Measurements from ENCODE around the gene ZFP91. TPM values are rescaled to one million over a fixed set of nuclear protein-coding genes. Genes with fewer than 3 reads are reported as not detected.

The ZFP91 gene
- total RNA-seq, 4 donors from 2014 or later = 45.0 to 47.7 (median 47.2) TPM

- Histone ChIP-seq H3K27ac (no peak overlapping the region), H3K4me1 (peaks cover 0 to 63% (median 17%) of the 10 kb centered on the region in 4 donors), H3K4me3 (no peak overlapping the region), H3K27me3 (no peaks in the 10 kb centered on the region), H3K9me3 (no peaks in the 10 kb centered on the region), H3K36me3 (peaks cover 0 to 3% (median 0%) of the 10 kb centered on the region in 3 donors)
- no peak for DNase-seq (ENCODE audit: low spot score in 2 of 2)
- TF ChIP-seq EP300 (IDR thresholded peaks at IDR 0.05) (no peak), CTCF (IDR thresholded peaks at IDR 0.05) (no peak), POLR2A (IDR thresholded peaks at IDR 0.05) (no peak)
- 86 to 88% methylated on average over 2 of the region's 2 CpGs for WGBS, 2 donors
These were observed 8.1 kb downstream of the ZFP91 start for GRCh38 chr11:58586998-58587397.

GRCh38 chr11:58591659-58592058, 12.8 kb downstream of the ZFP91 start:
- Histone ChIP-seq H3K4me1 (peaks cover 0 to 47% (median 7%) of the 10 kb centered on the region in 4 donors), H3K27ac (no peak overlapping the region), H3K27me3 (no peaks in the 10 kb centered on the region), H3K9me3 (no peaks in the 10 kb centered on the region), H3K36me3 (peaks cover 0 to 3% (median 0%) of the 10 kb centered on the region in 3 donors), H3K4me3 (no peak overlapping the region)
- no peak for TF ChIP-seq CTCF (IDR thresholded peaks at IDR 0.05)
- 98% methylated on average over 3 of the region's 3 CpGs for WGBS, 2 donors
- no peak for DNase-seq (ENCODE audit: low spot score in 2 of 2)

GRCh38 chr11:58592760-58593472, 14.1 kb downstream of the ZFP91 start:
- peaks cover 0 to 35% (median 7%) of the 10 kb centered on the region in 4 donors for H3K4me1 ChIP-seq

GRCh38 chr11:58594826-58595225, 16.0 kb downstream of the ZFP91 start:
- Histone ChIP-seq H3K4me1 (peaks cover 0 to 25% (median 7%) of the 10 kb centered on the region in 4 donors), H3K4me3 (no peak overlapping the region), H3K27ac (no peak overlapping the region), H3K36me3 (peaks cover 0 to 3% (median 0%) of the 10 kb centered on the region in 3 donors), H3K27me3 (no peaks in the 10 kb centered on the region), H3K9me3 (no peaks in the 10 kb centered on the region)
- DNase-seq (ENCODE audit: low spot score in 2 of 2) = no peak
- TF ChIP-seq CTCF (IDR thresholded peaks at IDR 0.05) (no peak), POLR2A (IDR thresholded peaks at IDR 0.05) (no peak), EP300 (IDR thresholded peaks at IDR 0.05) (no peak)
- WGBS, 2 donors = 88% methylated on average over 4 of the region's 4 CpGs

More at GRCh38 chr11:58592760-58593472, 14.1 kb downstream of the ZFP91 start:
- H3K9me3 ChIP-seq = no peaks in the 10 kb centered on the region
- peaks cover 0 to 3% (median 0%) of the 10 kb centered on the region in 3 donors for H3K36me3 ChIP-seq
- H3K27ac ChIP-seq = no peak overlapping the region
- H3K4me3 ChIP-seq = no peak overlapping the region
- 70 to 73% methylated on average over 5 of the region's 5 CpGs for WGBS, 2 donors
- TF ChIP-seq EP300 (IDR thresholded peaks at IDR 0.05) = no peak
- TF ChIP-seq POLR2A (IDR thresholded peaks at IDR 0.05) = no peak
- no peak for TF ChIP-seq CTCF (IDR thresholded peaks at IDR 0.05)
- H3K27me3 ChIP-seq = no peaks in the 10 kb centered on the region
- DNase-seq (ENCODE audit: low spot score in 2 of 2) = no peak

- Histone ChIP-seq H3K36me3 (peaks cover 0 to 2% (median 0%) of the 10 kb centered on the region in 3 donors), H3K4me3 (no peak overlapping the region), H3K9me3 (no peaks in the 10 kb centered on the region), H3K27me3 (no peaks in the 10 kb centered on the region), H3K4me1 (peaks cover 0 to 35% (median 9%) of the 10 kb centered on the region in 4 donors), H3K27ac (no peak overlapping the region)
- WGBS, 2 donors = 87 to 91% methylated on average over 3 of the region's 3 CpGs
- TF ChIP-seq POLR2A (IDR thresholded peaks at IDR 0.05) = no peak
- no peak for TF ChIP-seq EP300 (IDR thresholded peaks at IDR 0.05)
- no peak for TF ChIP-seq CTCF (IDR thresholded peaks at IDR 0.05)
- DNase-seq (ENCODE audit: low spot score in 2 of 2) = no peak
These were observed 17.8 kb downstream of the ZFP91 start for GRCh38 chr11:58596621-58597020.

All from tibial nerve (tissue), 4 donors.